ENCODE measurements around the gene PAWR.

PAWR gene

GRCh38 chr12:79681008-79681590 is 9.7 kb downstream of the PAWR start:
- Histone ChIP-seq H3K27ac (no peak overlapping the region), H3K36me3 (ENCODE audit: insufficient read depth, low read length) (peaks cover 16% of the 10 kb centered on the region; the same call in 1 of the 2 replicates), H3K9me3 (ENCODE audit: low read depth, low read length) (no peaks in the 10 kb centered on the region; the same call in 1 of the 2 replicates)

GRCh38 chr12:79680051-79680450 is 10.7 kb downstream of the PAWR start:
- H3K9ac ChIP-seq (ENCODE audit: insufficient read length): no peak overlapping the region
- peaks cover 26% of the 10 kb centered on the region; the same call in 1 of the 2 replicates for H3K36me3 ChIP-seq (ENCODE audit: insufficient read depth, low read length)
- H3K9me3 ChIP-seq (ENCODE audit: low read depth, low read length): peaks cover 6% of the 10 kb centered on the region; the same call in 1 of the 2 replicates
- no peak overlapping the region for H3K27ac ChIP-seq
- TF ChIP-seq EZH2 (IDR thresholded peaks at IDR 0.05) (no peak), FOXP2 (optimal IDR thresholded peaks at IDR 0.05; ENCODE audit: control extremely low read depth, extremely low read length, insufficient read depth) (no peak), POLR2AphosphoS5 (IDR thresholded peaks at IDR 0.05; ENCODE audit: borderline replicate concordance, low read depth, low read length) (no peak)
- DNase-seq (ENCODE audit: low read depth, low spot score): no peak
- H3K4me3 ChIP-seq: no peak overlapping the region

More at GRCh38 chr12:79681008-79681590, 9.7 kb downstream of the PAWR start:
- TF ChIP-seq FOXP2 (optimal IDR thresholded peaks at IDR 0.05; ENCODE audit: control extremely low read depth, extremely low read length, insufficient read depth) (no peak), POLR2AphosphoS5 (IDR thresholded peaks at IDR 0.05; ENCODE audit: borderline replicate concordance, low read depth, low read length) (no peak), EZH2 (IDR thresholded peaks at IDR 0.05) (no peak)
- Histone ChIP-seq H3K9ac (ENCODE audit: insufficient read length) (no peak overlapping the region), H3K4me3 (no peak overlapping the region)
- no peak for DNase-seq (ENCODE audit: low read depth, low spot score)

DNA sequence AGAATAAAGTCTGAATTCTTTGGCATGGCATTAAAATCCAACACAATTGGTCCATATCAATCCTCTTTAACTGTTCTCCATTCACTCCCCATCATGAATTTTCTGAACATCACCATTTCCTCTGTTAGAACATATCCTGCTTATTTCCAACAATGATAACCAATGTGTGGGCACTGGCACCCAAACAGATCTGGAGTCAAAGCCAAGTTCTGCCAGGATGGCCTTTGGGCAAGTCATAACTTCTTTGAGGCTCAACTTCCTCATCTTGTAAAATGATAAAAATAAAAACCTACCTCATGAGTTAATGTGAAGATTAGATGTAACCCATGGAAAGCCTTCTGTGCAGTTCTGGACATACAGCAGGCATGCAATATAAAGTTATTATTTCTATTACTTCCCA is 12.5 kb downstream of the PAWR start:
- H3K9me3 ChIP-seq (ENCODE audit: low read depth, low read length): peaks cover 12% of the 10 kb centered on the region; the same call in 1 of the 2 replicates
- H3K27ac ChIP-seq: no peak overlapping the region
- DNase-seq (ENCODE audit: low read depth, low spot score): no peak
- no peak overlapping the region for H3K4me3 ChIP-seq
- TF ChIP-seq FOXP2 (optimal IDR thresholded peaks at IDR 0.05; ENCODE audit: control extremely low read depth, extremely low read length, insufficient read depth): no peak
- no peak for TF ChIP-seq POLR2AphosphoS5 (IDR thresholded peaks at IDR 0.05; ENCODE audit: borderline replicate concordance, low read depth, low read length)
- no peak for TF ChIP-seq EZH2 (IDR thresholded peaks at IDR 0.05)
- peaks cover 33% of the 10 kb centered on the region for H3K36me3 ChIP-seq (ENCODE audit: insufficient read depth, low read length)
- H3K9ac ChIP-seq (ENCODE audit: insufficient read length): no peak overlapping the region

DNA sequence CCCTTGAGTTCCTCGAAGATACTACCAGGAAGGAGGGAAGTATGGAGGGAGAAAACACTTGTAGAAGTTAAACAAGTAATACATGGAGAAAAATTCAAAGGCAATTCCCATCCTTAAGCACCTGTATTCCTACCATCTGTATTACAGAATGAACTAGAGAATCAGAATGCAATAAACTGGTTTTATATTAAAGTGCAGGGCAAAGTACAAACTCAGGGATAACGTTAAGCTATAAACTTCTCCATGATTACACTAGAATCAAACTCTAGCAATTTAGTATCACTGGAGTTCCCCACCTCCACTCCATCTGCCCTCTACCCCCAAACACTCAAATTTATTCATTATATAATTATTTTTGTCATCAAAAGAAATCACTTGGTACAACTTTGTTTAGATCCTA is 13.1 kb downstream of the PAWR start:
- Histone ChIP-seq H3K36me3 (ENCODE audit: insufficient read depth, low read length) (peaks cover 33% of the 10 kb centered on the region), H3K4me3 (no peak overlapping the region), H3K27ac (no peak overlapping the region), H3K9me3 (ENCODE audit: low read depth, low read length) (peaks cover 12% of the 10 kb centered on the region; the same call in 1 of the 2 replicates), H3K9ac (ENCODE audit: insufficient read length) (no peak overlapping the region)
- TF ChIP-seq POLR2AphosphoS5 (IDR thresholded peaks at IDR 0.05; ENCODE audit: borderline replicate concordance, low read depth, low read length) (no peak), FOXP2 (optimal IDR thresholded peaks at IDR 0.05; ENCODE audit: control extremely low read depth, extremely low read length, insufficient read depth) (no peak), EZH2 (IDR thresholded peaks at IDR 0.05) (no peak)
- DNase-seq (ENCODE audit: low read depth, low spot score): no peak

GRCh38 chr12:79676579-79676978 is 14.2 kb downstream of the PAWR start:
- H3K9ac ChIP-seq (ENCODE audit: insufficient read length): no peak overlapping the region
- no peak overlapping the region; the same call in 1 of the 2 replicates for H3K27ac ChIP-seq
- no peak overlapping the region for H3K4me3 ChIP-seq
- peaks cover 12% of the 10 kb centered on the region; the same call in 1 of the 2 replicates for H3K9me3 ChIP-seq (ENCODE audit: low read depth, low read length)
- TF ChIP-seq POLR2AphosphoS5 (IDR thresholded peaks at IDR 0.05; ENCODE audit: borderline replicate concordance, low read depth, low read length): no peak
- TF ChIP-seq FOXP2 (optimal IDR thresholded peaks at IDR 0.05; ENCODE audit: control extremely low read depth, extremely low read length, insufficient read depth): no peak
- TF ChIP-seq EZH2 (IDR thresholded peaks at IDR 0.05): no peak
- no peak for DNase-seq (ENCODE audit: low read depth, low spot score)
- H3K36me3 ChIP-seq (ENCODE audit: insufficient read depth, low read length): peaks cover 36% of the 10 kb centered on the region

DNA sequence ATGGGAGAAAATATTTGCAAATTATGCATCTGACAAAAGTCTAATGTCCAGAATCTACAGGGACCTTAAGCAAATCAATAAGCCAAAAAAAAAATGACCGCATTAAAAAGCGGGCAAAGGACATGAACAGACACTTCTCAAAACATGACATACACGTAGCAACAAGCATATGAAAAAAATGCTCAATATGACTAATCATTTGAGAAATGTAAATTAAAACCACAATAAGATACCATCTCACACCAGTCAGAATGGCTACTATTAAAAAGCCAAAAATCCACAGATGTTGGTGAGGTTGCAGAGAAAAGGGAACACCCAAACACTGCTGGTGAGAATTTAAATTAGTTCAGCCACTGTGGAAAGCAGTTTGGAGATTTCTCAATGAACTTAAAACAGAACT is 16.1 kb downstream of the PAWR start:
- H3K36me3 ChIP-seq (ENCODE audit: insufficient read depth, low read length): peaks cover 32% of the 10 kb centered on the region
- no peak overlapping the region for H3K4me3 ChIP-seq
- DNase-seq (ENCODE audit: low read depth, low spot score): no peak
- H3K9me3 ChIP-seq (ENCODE audit: low read depth, low read length): peaks cover 12% of the 10 kb centered on the region; the same call in 1 of the 2 replicates
- TF ChIP-seq EZH2 (IDR thresholded peaks at IDR 0.05) (no peak), FOXP2 (optimal IDR thresholded peaks at IDR 0.05; ENCODE audit: control extremely low read depth, extremely low read length, insufficient read depth) (no peak), POLR2AphosphoS5 (IDR thresholded peaks at IDR 0.05; ENCODE audit: borderline replicate concordance, low read depth, low read length) (no peak)
- no peak overlapping the region for H3K27ac ChIP-seq
- no peak overlapping the region for H3K9ac ChIP-seq (ENCODE audit: insufficient read length)

GRCh38 chr12:79673354-79673753 is 17.4 kb downstream of the PAWR start:
- peaks cover 33% of the 10 kb centered on the region for H3K36me3 ChIP-seq (ENCODE audit: insufficient read depth, low read length)
- H3K9ac ChIP-seq (ENCODE audit: insufficient read length): no peak overlapping the region
- TF ChIP-seq FOXP2 (optimal IDR thresholded peaks at IDR 0.05; ENCODE audit: control extremely low read depth, extremely low read length, insufficient read depth) (no peak), EZH2 (IDR thresholded peaks at IDR 0.05) (no peak), POLR2AphosphoS5 (IDR thresholded peaks at IDR 0.05; ENCODE audit: borderline replicate concordance, low read depth, low read length) (no peak)
- no peak for DNase-seq (ENCODE audit: low read depth, low spot score)
- H3K27ac ChIP-seq: no peak overlapping the region
- peaks cover 12% of the 10 kb centered on the region; the same call in 1 of the 2 replicates for H3K9me3 ChIP-seq (ENCODE audit: low read depth, low read length)
- no peak overlapping the region for H3K4me3 ChIP-seq

- TF ChIP-seq EZH2 (IDR thresholded peaks at IDR 0.05): no peak
- TF ChIP-seq POLR2AphosphoS5 (IDR thresholded peaks at IDR 0.05; ENCODE audit: borderline replicate concordance, low read depth, low read length): no peak
- TF ChIP-seq FOXP2 (optimal IDR thresholded peaks at IDR 0.05; ENCODE audit: control extremely low read depth, extremely low read length, insufficient read depth): no peak
- Histone ChIP-seq H3K9me3 (ENCODE audit: low read depth, low read length) (no peaks in the 10 kb centered on the region), H3K9ac (ENCODE audit: insufficient read length) (no peak overlapping the region), H3K27ac (no peak overlapping the region), H3K4me3 (no peak overlapping the region), H3K36me3 (ENCODE audit: insufficient read depth, low read length) (peaks cover 14% of the 10 kb centered on the region; the same call in 1 of the 2 replicates)
- DNase-seq (ENCODE audit: low read depth, low spot score): no peak
Measured at GRCh38 chr12:79668113-79668512, 22.7 kb downstream of the PAWR start.
